ENCODE measurements around the gene TRIP4. TPM values are rescaled to one million over a fixed set of nuclear protein-coding genes. Genes with fewer than 3 reads are reported as not detected.
"Not testable (repeated sequence)": the region's sequence is repeated elsewhere in the genome, so short reads cannot be mapped to it uniquely, and the experiment has no call there.

The TRIP4 gene
- total RNA-seq, 1 donor from 2014 or later: 46.1 TPM

- Mint-ChIP-seq H3K9me3 (ENCODE audit: unreplicated experiment) (no peaks in the 10 kb centered on the region), H3K27me3 (ENCODE audit: unreplicated experiment) (peaks cover 2% of the 10 kb centered on the region), H3K36me3 (ENCODE audit: low read depth, unreplicated experiment) (no peaks in the 10 kb centered on the region), H3K4me1 (ENCODE audit: unreplicated experiment) (peaks cover 5% of the 10 kb centered on the region), H3K4me3 (ENCODE audit: unreplicated experiment) (no peak overlapping the region), H3K27ac (ENCODE audit: unreplicated experiment) (no peak overlapping the region)
- DNase-seq (ENCODE audit: low spot score): no peak
- no peak for TF ChIP-seq CTCF (IDR thresholded peaks at IDR 0.05; ENCODE audit: unreplicated experiment)
Measured at GRCh38 chr15:64361259-64361658, 26.4 kb upstream of the TRIP4 start.

GRCh38 chr15:64369078-64369607 lies 18.5 kb upstream of the TRIP4 start:
- DNase-seq (ENCODE audit: low spot score): no peak
- Mint-ChIP-seq H3K27ac (ENCODE audit: unreplicated experiment) (no peak overlapping the region), H3K36me3 (ENCODE audit: low read depth, unreplicated experiment) (no peaks in the 10 kb centered on the region), H3K27me3 (ENCODE audit: unreplicated experiment) (no peaks in the 10 kb centered on the region), H3K4me1 (ENCODE audit: unreplicated experiment) (no peaks in the 10 kb centered on the region), H3K4me3 (ENCODE audit: unreplicated experiment) (no peak overlapping the region), H3K9me3 (ENCODE audit: unreplicated experiment) (no peaks in the 10 kb centered on the region)
- no peak for TF ChIP-seq CTCF (IDR thresholded peaks at IDR 0.05; ENCODE audit: unreplicated experiment)

GRCh38 chr15:64371383-64371782 lies 16.3 kb upstream of the TRIP4 start:
- not testable (repeated sequence) for DNase-seq (ENCODE audit: low spot score)

GRCh38 chr15:64373360-64373759 lies 14.3 kb upstream of the TRIP4 start:
- Mint-ChIP-seq H3K36me3 (ENCODE audit: low read depth, unreplicated experiment) (no peaks in the 10 kb centered on the region), H3K4me3 (ENCODE audit: unreplicated experiment) (no peak overlapping the region), H3K9me3 (ENCODE audit: unreplicated experiment) (no peaks in the 10 kb centered on the region), H3K4me1 (ENCODE audit: unreplicated experiment) (no peaks in the 10 kb centered on the region), H3K27me3 (ENCODE audit: unreplicated experiment) (no peaks in the 10 kb centered on the region), H3K27ac (ENCODE audit: unreplicated experiment) (no peak overlapping the region)
- DNase-seq (ENCODE audit: low spot score): no peak
- TF ChIP-seq CTCF (IDR thresholded peaks at IDR 0.05; ENCODE audit: unreplicated experiment): no peak

More at GRCh38 chr15:64371383-64371782, 16.3 kb upstream of the TRIP4 start:
- H3K27ac Mint-ChIP-seq (ENCODE audit: unreplicated experiment); H3K36me3 Mint-ChIP-seq (ENCODE audit: low read depth, unreplicated experiment); H3K27me3 Mint-ChIP-seq (ENCODE audit: unreplicated experiment); H3K9me3 Mint-ChIP-seq (ENCODE audit: unreplicated experiment); H3K4me3 Mint-ChIP-seq (ENCODE audit: unreplicated experiment); H3K4me1 Mint-ChIP-seq (ENCODE audit: unreplicated experiment): not testable (repeated sequence)

- Mint-ChIP-seq H3K27me3 (ENCODE audit: unreplicated experiment) (no peaks in the 10 kb centered on the region), H3K36me3 (ENCODE audit: low read depth, unreplicated experiment) (no peaks in the 10 kb centered on the region), H3K27ac (ENCODE audit: unreplicated experiment) (no peak overlapping the region)
Measured at GRCh38 chr15:64379216-64379960, 8.2 kb upstream of the TRIP4 start.

GRCh38 chr15:64380130-64380870 lies 7.3 kb upstream of the TRIP4 start:
- H3K4me1 Mint-ChIP-seq (ENCODE audit: unreplicated experiment); DNase-seq (ENCODE audit: low spot score); H3K36me3 Mint-ChIP-seq (ENCODE audit: low read depth, unreplicated experiment); H3K27ac Mint-ChIP-seq (ENCODE audit: unreplicated experiment); H3K27me3 Mint-ChIP-seq (ENCODE audit: unreplicated experiment); H3K9me3 Mint-ChIP-seq (ENCODE audit: unreplicated experiment): not testable (repeated sequence)
- peak overlapping the region; percentile 91 for H3K4me3 Mint-ChIP-seq (ENCODE audit: unreplicated experiment)

More at GRCh38 chr15:64379216-64379960, 8.2 kb upstream of the TRIP4 start:
- no peaks in the 10 kb centered on the region for H3K9me3 Mint-ChIP-seq (ENCODE audit: unreplicated experiment)
- no peak for DNase-seq (ENCODE audit: low spot score)
- H3K4me1 Mint-ChIP-seq (ENCODE audit: unreplicated experiment): peaks cover 6% of the 10 kb centered on the region
- TF ChIP-seq CTCF (IDR thresholded peaks at IDR 0.05; ENCODE audit: unreplicated experiment): no peak
- no peak overlapping the region for H3K4me3 Mint-ChIP-seq (ENCODE audit: unreplicated experiment)
